ENCODE results near the gene GPD2. TPM values are rescaled to one million over a fixed set of nuclear protein-coding genes. Genes with fewer than 3 reads are reported as not detected.

GPD2 gene
- total RNA-seq, 4 donors from 2014 or later = 19.5 to 26.0 (median 22.5) TPM

DNA sequence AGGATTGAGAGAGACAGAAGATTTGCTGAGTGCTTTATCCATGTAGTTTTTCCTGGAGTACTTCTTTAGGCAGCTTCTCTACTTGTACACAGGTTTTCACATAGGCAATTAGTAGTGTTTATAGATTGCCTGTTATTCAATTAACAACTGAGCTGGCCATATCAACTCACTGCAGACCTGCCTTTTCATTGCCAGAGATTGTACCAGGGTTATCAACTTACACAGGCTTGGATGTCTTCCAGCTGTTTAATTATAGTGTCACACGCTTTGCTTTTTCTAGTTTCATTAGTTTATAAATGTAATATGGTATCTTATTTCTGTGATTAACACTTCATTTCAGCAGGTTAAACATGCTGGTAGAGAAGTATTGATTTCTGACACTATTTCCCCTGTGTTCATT is 125.9 kb downstream of the GPD2 start:
- no peak overlapping the region for H3K4me3 ChIP-seq
- WGBS = 72% methylated on average over 1 of the region's 1 CpG
- no peaks in the 10 kb centered on the region for H3K27me3 ChIP-seq
- H3K9me3 ChIP-seq = no peaks in the 10 kb centered on the region
- no peak overlapping the region for H3K27ac ChIP-seq (replicated peaks in 1 of 4)
- H3K4me1 ChIP-seq = no peaks in the 10 kb centered on the region
- no peak for DNase-seq (ENCODE audit: extremely low spot score)
- H3K36me3 ChIP-seq = peaks cover 7 to 23% (median 10%) of the 10 kb centered on the region in 4 donors
- intact Hi-C loops (cut with DNase I) = no loop called here
- TF ChIP-seq, protein P1, sequence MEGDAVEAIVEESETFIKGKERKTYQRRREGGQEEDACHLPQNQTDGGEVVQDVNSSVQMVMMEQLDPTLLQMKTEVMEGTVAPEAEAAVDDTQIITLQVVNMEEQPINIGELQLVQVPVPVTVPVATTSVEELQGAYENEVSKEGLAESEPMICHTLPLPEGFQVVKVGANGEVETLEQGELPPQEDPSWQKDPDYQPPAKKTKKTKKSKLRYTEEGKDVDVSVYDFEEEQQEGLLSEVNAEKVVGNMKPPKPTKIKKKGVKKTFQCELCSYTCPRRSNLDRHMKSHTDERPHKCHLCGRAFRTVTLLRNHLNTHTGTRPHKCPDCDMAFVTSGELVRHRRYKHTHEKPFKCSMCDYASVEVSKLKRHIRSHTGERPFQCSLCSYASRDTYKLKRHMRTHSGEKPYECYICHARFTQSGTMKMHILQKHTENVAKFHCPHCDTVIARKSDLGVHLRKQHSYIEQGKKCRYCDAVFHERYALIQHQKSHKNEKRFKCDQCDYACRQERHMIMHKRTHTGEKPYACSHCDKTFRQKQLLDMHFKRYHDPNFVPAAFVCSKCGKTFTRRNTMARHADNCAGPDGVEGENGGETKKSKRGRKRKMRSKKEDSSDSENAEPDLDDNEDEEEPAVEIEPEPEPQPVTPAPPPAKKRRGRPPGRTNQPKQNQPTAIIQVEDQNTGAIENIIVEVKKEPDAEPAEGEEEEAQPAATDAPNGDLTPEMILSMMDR (IDR thresholded peaks at IDR 0.05) = no peak
- no peak for TF ChIP-seq POLR2A (IDR thresholded peaks at IDR 0.05; ENCODE audit: low read depth)
- TF ChIP-seq POLR2AphosphoS5 (IDR thresholded peaks at IDR 0.05) = no peak
- no peak for TF ChIP-seq EP300 (IDR thresholded peaks at IDR 0.05)

DNA sequence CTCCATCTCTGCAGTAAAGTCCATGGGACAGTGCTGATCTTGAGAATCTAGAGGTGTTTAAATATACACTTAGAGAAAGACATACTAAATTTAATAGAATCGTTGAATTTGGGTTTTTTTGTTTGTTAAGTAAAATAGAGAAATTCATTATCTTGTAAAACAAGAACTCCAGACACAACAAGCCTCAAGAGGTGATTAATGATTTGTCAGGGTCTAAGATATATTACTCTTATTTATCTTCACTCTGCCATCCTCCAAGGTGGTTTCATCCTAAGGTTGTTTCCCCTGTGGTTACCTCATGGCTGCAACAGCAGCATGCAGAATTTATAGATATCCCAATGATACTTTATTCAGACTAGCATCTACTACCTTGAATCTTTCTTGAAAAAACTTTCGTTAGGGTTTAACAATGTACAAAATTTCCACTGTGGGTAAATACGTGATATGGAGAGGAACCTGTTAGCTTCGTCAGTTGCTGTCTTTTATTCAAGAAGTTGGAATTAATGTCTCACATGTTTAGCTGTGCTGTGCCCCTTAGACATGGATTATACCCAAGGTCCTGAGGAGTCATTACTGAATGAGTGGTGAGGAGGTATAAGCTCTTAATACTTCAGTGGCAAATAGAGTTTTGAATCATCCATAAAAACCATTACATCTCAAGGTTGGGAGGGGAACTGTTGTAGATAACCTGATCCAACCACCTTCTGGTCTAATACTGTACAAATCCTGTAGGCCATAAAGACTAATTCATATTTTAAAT is 128.0 kb downstream of the GPD2 start:
- Histone ChIP-seq H3K27me3 (no peaks in the 10 kb centered on the region), H3K9me3 (no peaks in the 10 kb centered on the region), H3K27ac (replicated peaks in 1 of 4) (no peak overlapping the region), H3K36me3 (peaks cover 0 to 10% (median 3%) of the 10 kb centered on the region in 4 donors), H3K4me3 (no peak overlapping the region), H3K4me1 (no peaks in the 10 kb centered on the region)
- WGBS = 93% methylated on average over 4 of the region's 4 CpGs
- DNase-seq (ENCODE audit: extremely low spot score) = no peak
- TF ChIP-seq POLR2AphosphoS5 (IDR thresholded peaks at IDR 0.05) (no peak), POLR2A (IDR thresholded peaks at IDR 0.05; ENCODE audit: low read depth) (no peak), EP300 (IDR thresholded peaks at IDR 0.05) (no peak)
- TF ChIP-seq, protein P1 (IDR thresholded peaks at IDR 0.05) = no peak
- intact Hi-C loops (cut with DNase I) = no loop called here

DNA sequence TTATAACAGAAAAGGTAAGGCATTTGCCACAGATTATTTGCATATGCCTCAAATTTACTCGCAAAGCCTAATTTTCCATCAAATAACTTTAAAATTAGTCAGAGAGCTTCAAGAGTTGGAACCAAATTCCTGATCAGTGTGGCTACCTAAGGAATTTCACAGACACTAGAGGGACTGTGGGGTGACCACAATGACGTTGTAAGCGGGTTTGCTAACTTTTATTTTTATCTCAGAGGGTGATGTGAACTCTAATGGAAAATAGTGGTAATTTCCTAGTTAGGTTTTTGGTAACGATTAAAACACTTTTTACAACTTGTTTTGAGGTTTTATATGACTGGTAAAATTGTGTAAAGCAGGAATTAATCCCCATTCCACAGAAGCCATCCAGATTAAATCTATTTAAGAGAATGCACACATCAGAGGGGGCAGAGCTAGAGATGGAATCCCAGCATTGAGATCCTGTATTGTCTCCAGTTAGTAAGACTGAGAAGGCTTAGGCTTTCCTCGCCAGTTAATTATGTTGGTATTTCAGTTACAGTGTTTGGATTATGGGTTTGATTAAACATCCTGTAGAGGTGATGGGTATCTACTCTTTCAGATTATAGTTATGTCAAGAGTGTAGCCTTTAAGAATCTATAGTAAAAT is 129.0 kb downstream of the GPD2 start:
- peaks cover 0 to 16% (median 10%) of the 10 kb centered on the region in 4 donors for H3K36me3 ChIP-seq
- no peaks in the 10 kb centered on the region for H3K9me3 ChIP-seq
- intact Hi-C loops (cut with DNase I) = no loop called here
- no peaks in the 10 kb centered on the region for H3K4me1 ChIP-seq
- no peak overlapping the region for H3K27ac ChIP-seq (replicated peaks in 1 of 4)
- no peak for DNase-seq (ENCODE audit: extremely low spot score)
- H3K4me3 ChIP-seq = no peak overlapping the region
- H3K27me3 ChIP-seq = no peaks in the 10 kb centered on the region
- 92% methylated on average over 5 of the region's 5 CpGs for WGBS
- no peak for TF ChIP-seq POLR2A (IDR thresholded peaks at IDR 0.05; ENCODE audit: low read depth)
- TF ChIP-seq, protein P1 (IDR thresholded peaks at IDR 0.05) = no peak
- TF ChIP-seq POLR2AphosphoS5 (IDR thresholded peaks at IDR 0.05) = no peak

DNA sequence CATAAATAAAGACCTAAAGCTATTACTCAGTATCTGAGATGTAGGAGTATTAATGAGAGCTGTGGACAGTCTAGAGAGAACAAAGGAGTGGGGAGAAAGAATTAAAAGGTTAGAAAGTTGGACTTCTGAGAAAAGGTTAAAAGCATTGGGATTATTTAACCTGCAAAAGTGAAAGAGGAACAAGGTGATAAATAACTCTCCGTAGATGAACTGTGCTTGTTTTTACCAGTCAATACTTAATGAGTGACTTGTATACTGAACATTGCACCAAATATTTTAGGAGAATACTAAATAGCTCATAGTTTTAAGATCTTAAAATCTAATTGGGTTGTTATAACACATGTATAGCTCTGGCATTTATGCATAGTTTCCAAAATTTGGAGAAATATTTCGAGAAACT is 137.5 kb downstream of the GPD2 start:
- intact Hi-C loops (cut with DNase I) = no loop called here
- H3K36me3 ChIP-seq = peaks cover 8 to 39% (median 25%) of the 10 kb centered on the region in 4 donors
- H3K4me3 ChIP-seq = no peak overlapping the region
- no peaks in the 10 kb centered on the region for H3K27me3 ChIP-seq
- H3K4me1 ChIP-seq = no peaks in the 10 kb centered on the region
- H3K9me3 ChIP-seq = no peaks in the 10 kb centered on the region
- no peak overlapping the region for H3K27ac ChIP-seq (replicated peaks in 1 of 4)
- WGBS = 86% methylated on average over 2 of the region's 2 CpGs
- no peak for DNase-seq (ENCODE audit: extremely low spot score)
- TF ChIP-seq EP300 (IDR thresholded peaks at IDR 0.05) = no peak

DNA sequence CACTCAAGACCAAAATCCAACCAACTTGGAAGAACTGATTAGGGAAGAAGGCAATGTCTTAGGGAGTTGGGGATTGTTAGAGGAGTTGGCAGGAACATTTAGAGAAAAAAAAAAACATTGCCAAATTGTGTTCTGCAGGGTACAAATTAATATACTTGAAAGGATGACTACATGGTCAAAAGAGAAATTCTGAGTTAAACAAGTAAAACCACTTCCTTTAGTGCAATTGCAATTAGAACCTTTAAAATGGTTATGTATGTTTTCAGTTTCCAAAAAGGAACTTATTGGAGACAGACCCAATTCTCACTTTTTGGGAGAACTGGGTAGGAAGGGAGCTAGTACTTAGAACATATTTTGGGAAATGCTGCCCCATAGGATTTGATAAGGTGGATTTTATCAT is 137.9 kb downstream of the GPD2 start:
- Histone ChIP-seq H3K4me1 (no peaks in the 10 kb centered on the region), H3K27ac (replicated peaks in 1 of 4) (no peak overlapping the region), H3K36me3 (peaks cover 8 to 35% (median 23%) of the 10 kb centered on the region in 4 donors), H3K27me3 (no peaks in the 10 kb centered on the region), H3K4me3 (no peak overlapping the region), H3K9me3 (no peaks in the 10 kb centered on the region)
- TF ChIP-seq POLR2AphosphoS5 (IDR thresholded peaks at IDR 0.05) (no peak), POLR2A (IDR thresholded peaks at IDR 0.05; ENCODE audit: low read depth) (no peak), EP300 (IDR thresholded peaks at IDR 0.05) (no peak)
- TF ChIP-seq, protein P1 (IDR thresholded peaks at IDR 0.05) = no peak
- intact Hi-C loops (cut with DNase I) = no loop called here
- DNase-seq (ENCODE audit: extremely low spot score) = no peak
